HG03521 (cell line): ENCODE results near the gene CDK17.
A peak's percentile ranks its signal among the peaks of the same experiment; 100 is the strongest.
"Not testable (repeated sequence)": the region's sequence is repeated elsewhere in the genome, so short reads cannot be mapped to it uniquely, and the experiment has no call there.

Experiments used
- ATAC-seq: cut with Tn5 transposase; IDR thresholded peaks from one replicate; pipeline ENCODE4 v1.9.1; 2021; ENCODE audit warnings: mild to moderate bottlenecking, moderate library complexity; ENCODE audit not compliant: unreplicated experiment

Gene CDK17

GRCh38 chr12:96419576-96420276, 19.5 kb upstream of the CDK17 start:
- peak; percentile 61 for ATAC-seq

- ATAC-seq = not testable (repeated sequence)
Measured at GRCh38 chr12:96417688-96418087, 17.4 kb upstream of the CDK17 start.

GRCh38 chr12:96416033-96416799, 16.0 kb upstream of the CDK17 start:
- ATAC-seq = no peak

- no peak for ATAC-seq
Measured at GRCh38 chr12:96414637-96415036, 14.4 kb upstream of the CDK17 start.

- no peak for ATAC-seq
Measured at GRCh38 chr12:96412431-96412830, 12.2 kb upstream of the CDK17 start.

GRCh38 chr12:96409731-96410130, 9.5 kb upstream of the CDK17 start:
- ATAC-seq = no peak

GRCh38 chr12:96408993-96409392, 8.8 kb upstream of the CDK17 start:
- ATAC-seq = no peak

- peak; percentile 93 for ATAC-seq
Measured at GRCh38 chr12:96407429-96408097, 7.3 kb upstream of the CDK17 start.

GRCh38 chr12:96404696-96405095, 4.5 kb upstream of the CDK17 start:
- no peak for ATAC-seq

- no peak for ATAC-seq
Measured at GRCh38 chr12:96403870-96404269, 3.6 kb upstream of the CDK17 start.

GRCh38 chr12:96402522-96402921, 2.3 kb upstream of the CDK17 start:
- ATAC-seq = not testable (repeated sequence)

GRCh38 chr12:96402061-96402460, 1.8 kb upstream of the CDK17 start:
- ATAC-seq = no peak

GRCh38 chr12:96401076-96401871, 1.0 kb upstream of the CDK17 start:
- peak; percentile 20 for ATAC-seq

- ATAC-seq = peak; percentile 1
Measured at GRCh38 chr12:96400631-96401075, 414 bp upstream of the CDK17 start.

- ATAC-seq = peak; percentile 31
Measured at GRCh38 chr12:96399120-96399918, 920 bp downstream of the CDK17 start.

- no peak for ATAC-seq
Measured at GRCh38 chr12:96398424-96399119, 1.7 kb downstream of the CDK17 start.

GRCh38 chr12:96397756-96398423, 2.3 kb downstream of the CDK17 start:
- no peak for ATAC-seq

- no peak for ATAC-seq
Measured at GRCh38 chr12:96396914-96397313, 3.3 kb downstream of the CDK17 start.

- ATAC-seq = no peak
Measured at GRCh38 chr12:96396209-96396608, 4.0 kb downstream of the CDK17 start.
